Sigmoid colon (tissue), 4 donors: ENCODE results near the gene CCDC83.
"Not testable (repeated sequence)": the region's sequence is repeated elsewhere in the genome, so short reads cannot be mapped to it uniquely, and the experiment has no call there.

Experiments used
- EP300 ChIP-seq, 4 donors: sonication (generic); formaldehyde crosslinking; IDR thresholded peaks; one replicate each; pipeline ENCODE4 v1.6.1; 2017; ENCODE audit warnings: antibody characterized with exemption in 4 of 4
- POLR2A ChIP-seq, 2 donors: fragments of 450-650 bp; IDR thresholded peaks; one replicate each; pipeline ENCODE4 v1.6.1; 2016; ENCODE audit warnings: antibody characterized with exemption in 2 of 2, mild to moderate bottlenecking in 2 of 2, moderate library complexity in 2 of 2
- POLR2AphosphoS5 ChIP-seq, 4 donors: sonication (generic); formaldehyde crosslinking; IDR thresholded peaks; one replicate each; pipeline ENCODE4 v1.6.1; 2017; ENCODE audit warnings: antibody characterized with exemption in 4 of 4
- TF ChIP-seq, protein P1 (sequence below), 4 experiments: fragments of 450-650 bp in 3 of 4; fragments of 200-600 bp in 1 of 4; IDR thresholded peaks; one replicate each; pipeline ENCODE4 v1.5.1; 2016 to 2019; ENCODE audit warnings: antibody characterized with exemption in 4 of 4, mild to moderate bottlenecking in 3 of 4, moderate library complexity in 2 of 4

DNA sequence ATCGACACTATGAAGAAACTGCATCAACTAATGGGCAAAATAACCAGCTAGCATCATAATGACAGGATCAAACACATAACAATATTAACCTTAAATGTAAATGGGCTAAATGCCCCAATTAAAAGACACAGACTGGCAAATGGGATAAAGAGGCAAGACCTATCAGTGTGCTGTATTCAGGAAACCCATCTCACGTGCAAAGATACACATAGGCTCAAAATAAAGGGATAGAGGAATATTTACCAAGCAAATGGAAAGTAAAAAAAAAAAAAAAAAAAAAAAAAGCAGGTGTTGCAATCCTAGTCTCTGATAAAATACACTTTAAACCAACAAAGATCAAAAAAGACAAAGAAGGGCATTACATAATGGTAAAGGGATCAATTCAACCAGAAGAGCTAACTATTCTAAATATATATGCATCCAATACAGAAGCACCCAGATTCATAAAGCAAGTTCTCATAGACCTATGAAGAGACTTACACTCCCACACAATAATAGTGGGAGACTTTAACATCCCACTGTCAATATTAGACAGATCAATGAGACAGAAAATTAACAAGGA, 71.6 kb downstream of the CCDC83 start:
- TF ChIP-seq POLR2AphosphoS5, POLR2A, EP300 (IDR thresholded peaks at IDR 0.05): not testable (repeated sequence)
- TF ChIP-seq, protein P1, sequence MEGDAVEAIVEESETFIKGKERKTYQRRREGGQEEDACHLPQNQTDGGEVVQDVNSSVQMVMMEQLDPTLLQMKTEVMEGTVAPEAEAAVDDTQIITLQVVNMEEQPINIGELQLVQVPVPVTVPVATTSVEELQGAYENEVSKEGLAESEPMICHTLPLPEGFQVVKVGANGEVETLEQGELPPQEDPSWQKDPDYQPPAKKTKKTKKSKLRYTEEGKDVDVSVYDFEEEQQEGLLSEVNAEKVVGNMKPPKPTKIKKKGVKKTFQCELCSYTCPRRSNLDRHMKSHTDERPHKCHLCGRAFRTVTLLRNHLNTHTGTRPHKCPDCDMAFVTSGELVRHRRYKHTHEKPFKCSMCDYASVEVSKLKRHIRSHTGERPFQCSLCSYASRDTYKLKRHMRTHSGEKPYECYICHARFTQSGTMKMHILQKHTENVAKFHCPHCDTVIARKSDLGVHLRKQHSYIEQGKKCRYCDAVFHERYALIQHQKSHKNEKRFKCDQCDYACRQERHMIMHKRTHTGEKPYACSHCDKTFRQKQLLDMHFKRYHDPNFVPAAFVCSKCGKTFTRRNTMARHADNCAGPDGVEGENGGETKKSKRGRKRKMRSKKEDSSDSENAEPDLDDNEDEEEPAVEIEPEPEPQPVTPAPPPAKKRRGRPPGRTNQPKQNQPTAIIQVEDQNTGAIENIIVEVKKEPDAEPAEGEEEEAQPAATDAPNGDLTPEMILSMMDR (IDR thresholded peaks at IDR 0.05) = not testable (repeated sequence)
